Mesendoderm (in vitro differentiated cells): ENCODE data around the gene CCDC136.

Experiments used
- DNase-seq: peaks from one replicate; pipeline ENCODE4 v3.0.0; 2013
- H2AK5ac ChIP-seq: 2 replicates; pipeline ENCODE4 v1.6.1; 2013; ENCODE audit warnings: low read length, inconsistent platforms
- H2BK120ac ChIP-seq: 2 replicates; pipeline ENCODE4 v1.6.1; 2013; ENCODE audit warnings: low read depth, mild to moderate bottlenecking, low read length, moderate library complexity, mixed read lengths
- H2BK15ac ChIP-seq: replicated peaks from 2 replicates; pipeline ENCODE4 v1.6.1; 2013; ENCODE audit warnings: low read depth, mild to moderate bottlenecking, moderate library complexity
- H2BK5ac ChIP-seq: 2 replicates; pipeline ENCODE4 v1.6.1; 2013; ENCODE audit warnings: low read length, inconsistent platforms
- H3K18ac ChIP-seq: 2 replicates; pipeline ENCODE4 v1.6.1; 2013; ENCODE audit warnings: mild to moderate bottlenecking, low read length, mixed read lengths
- H3K23ac ChIP-seq: one replicate; pipeline ENCODE4 v1.6.1; 2013; ENCODE audit warnings: low read length
- H3K27ac ChIP-seq: 2 replicates; pipeline ENCODE4 v1.5.1; 2013; ENCODE audit warnings: low read depth, mild to moderate bottlenecking, inconsistent platforms, low read length, moderate library complexity
- H3K27me3 ChIP-seq: 2 replicates; pipeline ENCODE4 v1.6.1; 2013; ENCODE audit warnings: low read length, control low read depth, mild to moderate bottlenecking, inconsistent platforms; ENCODE audit not compliant: insufficient read depth, poor library complexity
- H3K36me3 ChIP-seq: 2 replicates; pipeline ENCODE4 v1.6.1; 2013; ENCODE audit warnings: low read length, inconsistent platforms; ENCODE audit not compliant: control insufficient read depth, insufficient read depth
- H3K4ac ChIP-seq: one replicate; pipeline ENCODE4 v1.6.1; 2013; ENCODE audit warnings: low read depth, mild to moderate bottlenecking, low read length, moderate library complexity
- H3K4me1 ChIP-seq: 2 replicates; pipeline ENCODE4 v1.6.1; 2013; ENCODE audit warnings: low read depth, low read length, inconsistent platforms; ENCODE audit not compliant: control insufficient read depth
- H3K4me2 ChIP-seq: 2 replicates; pipeline ENCODE4 v1.6.1; 2013; ENCODE audit warnings: low read length
- H3K4me3 ChIP-seq: 2 replicates; pipeline ENCODE4 v1.5.1; 2013; ENCODE audit warnings: mild to moderate bottlenecking, low read length
- H3K56ac ChIP-seq: one replicate; pipeline ENCODE4 v1.6.1; 2013; ENCODE audit warnings: low read length
- H3K79me1 ChIP-seq: 2 replicates; pipeline ENCODE4 v1.6.1; 2013; ENCODE audit warnings: low read length, inconsistent platforms
- H3K79me2 ChIP-seq: 2 replicates; pipeline ENCODE4 v1.6.1; 2013; ENCODE audit warnings: mild to moderate bottlenecking, low read length; ENCODE audit not compliant: control insufficient read depth, insufficient read depth
- H3K9ac ChIP-seq: 2 replicates; pipeline ENCODE4 v1.6.1; 2013; ENCODE audit warnings: low read length, inconsistent platforms
- H4K5ac ChIP-seq: one replicate; pipeline ENCODE4 v1.6.1; 2013; ENCODE audit warnings: low read length
- H4K8ac ChIP-seq: one replicate; pipeline ENCODE4 v1.6.1; 2013; ENCODE audit warnings: low read depth, mild to moderate bottlenecking, control low read depth, low read length, moderate library complexity
- WGBS: extraction: QIAGEN DNeasy Blood & Tissue Kit; methylation state at CpG from one replicate; pipeline ENCODE4 v1.1.7; 2013; ENCODE audit warnings: low lambda C conversion rate, missing lambda C conversion rate; ENCODE audit not compliant: insufficient coverage; ENCODE audit errors: extremely low coverage; 5-methylcytosine and 5-hydroxymethylcytosine counted together

Gene CCDC136

GRCh38 chr7:128818694-128819093, 26.9 kb downstream of the CCDC136 start:
- H4K8ac ChIP-seq = no peak overlapping the region
- no peaks in the 10 kb centered on the region for H3K79me1 ChIP-seq
- no peak overlapping the region for H3K9ac ChIP-seq
- H2BK15ac ChIP-seq = no peak overlapping the region
- no peak overlapping the region for H3K4ac ChIP-seq
- H3K4me1 ChIP-seq = no peaks in the 10 kb centered on the region
- DNase-seq = peak; percentile 72
- H3K18ac ChIP-seq = no peak overlapping the region
- H3K4me2 ChIP-seq = no peak overlapping the region
- H2BK120ac ChIP-seq = no peak overlapping the region
- H2AK5ac ChIP-seq = no peak overlapping the region
- H2BK5ac ChIP-seq = no peak overlapping the region
- H3K4me3 ChIP-seq = no peak overlapping the region
- WGBS = no CpG with 5 or more reads among the region's 3 CpGs
- no peaks in the 10 kb centered on the region for H3K36me3 ChIP-seq
- no peak overlapping the region for H4K5ac ChIP-seq
- H3K23ac ChIP-seq = no peak overlapping the region
- no peaks in the 10 kb centered on the region for H3K79me2 ChIP-seq
- no peak overlapping the region for H3K56ac ChIP-seq
- H3K27ac ChIP-seq = no peak overlapping the region
- H3K27me3 ChIP-seq = no peaks in the 10 kb centered on the region

GRCh38 chr7:128821724-128822123, 30.0 kb downstream of the CCDC136 start:
- H4K5ac ChIP-seq = no peak overlapping the region
- no peak overlapping the region for H2BK120ac ChIP-seq
- no peaks in the 10 kb centered on the region for H3K4me1 ChIP-seq
- no peaks in the 10 kb centered on the region for H3K27me3 ChIP-seq
- H3K56ac ChIP-seq = no peak overlapping the region
- H2AK5ac ChIP-seq = no peak overlapping the region
- no peak overlapping the region for H3K9ac ChIP-seq
- no peak overlapping the region for H3K4ac ChIP-seq
- no peak overlapping the region for H2BK5ac ChIP-seq
- H3K36me3 ChIP-seq = no peaks in the 10 kb centered on the region
- H3K79me1 ChIP-seq = no peaks in the 10 kb centered on the region
- no CpG with 5 or more reads among the region's 4 CpGs for WGBS
- H3K4me3 ChIP-seq = no peak overlapping the region
- H3K4me2 ChIP-seq = no peak overlapping the region
- no peaks in the 10 kb centered on the region for H3K79me2 ChIP-seq
- DNase-seq = no peak
- H3K18ac ChIP-seq = no peak overlapping the region
- no peak overlapping the region for H3K23ac ChIP-seq
- no peak overlapping the region for H2BK15ac ChIP-seq
- no peak overlapping the region for H3K27ac ChIP-seq
- H4K8ac ChIP-seq = no peak overlapping the region

DNA sequence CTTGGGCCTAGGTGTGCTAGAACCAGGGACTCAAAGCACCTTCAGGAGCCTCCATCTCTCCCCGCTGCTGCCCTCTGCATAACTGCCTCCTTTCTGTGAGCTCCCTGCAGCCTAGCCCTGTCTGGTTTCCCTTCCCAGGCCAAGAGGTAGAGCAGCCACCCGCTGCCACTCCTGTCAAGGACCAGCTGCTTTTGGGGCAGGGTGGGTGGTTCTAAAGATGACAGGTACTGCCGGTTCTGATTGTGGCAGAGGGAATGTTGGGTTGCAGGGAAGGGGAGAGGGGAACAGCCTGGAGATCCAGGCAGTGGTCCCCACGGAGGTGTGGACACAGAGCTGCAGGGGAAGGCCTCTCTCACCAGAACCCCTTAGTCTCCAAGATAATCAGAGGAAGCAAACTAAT, 34.7 kb downstream of the CCDC136 start:
- no CpG with 5 or more reads among the region's 4 CpGs for WGBS
- H3K79me2 ChIP-seq = peaks cover 11% of the 10 kb centered on the region
- no peak overlapping the region for H3K18ac ChIP-seq

DNA sequence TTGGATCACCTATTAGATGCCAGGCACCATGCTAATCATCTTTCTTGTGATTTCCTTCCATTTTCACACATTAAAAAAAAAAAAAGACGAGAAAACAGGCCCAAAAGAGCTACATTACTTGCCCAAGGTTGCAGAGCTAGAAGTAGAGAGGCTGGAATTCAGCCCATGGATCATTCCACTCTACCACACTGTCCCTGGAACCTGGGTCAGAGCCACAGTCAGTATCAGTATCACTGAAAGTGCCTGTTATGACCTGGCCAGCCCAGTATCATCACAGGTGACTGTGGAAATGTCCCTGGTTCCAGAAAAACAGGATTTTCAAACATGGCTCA, 35.1 kb downstream of the CCDC136 start:
- H3K27me3 ChIP-seq = no peaks in the 10 kb centered on the region
- H4K8ac ChIP-seq = no peak overlapping the region
- peaks cover 16% of the 10 kb centered on the region for H3K4me1 ChIP-seq
- H3K79me1 ChIP-seq = peaks cover 3% of the 10 kb centered on the region
- H3K4ac ChIP-seq = no peak overlapping the region
- H3K27ac ChIP-seq = no peak overlapping the region
- H2BK5ac ChIP-seq = no peak overlapping the region
- H3K9ac ChIP-seq = no peak overlapping the region
- no peaks in the 10 kb centered on the region for H3K36me3 ChIP-seq
- no peak overlapping the region for H3K18ac ChIP-seq
- no peak overlapping the region for H3K23ac ChIP-seq
- no peak overlapping the region for H3K4me3 ChIP-seq
- no peak overlapping the region for H3K4me2 ChIP-seq
- no CpG with 5 or more reads among the region's 1 CpG for WGBS
- peaks cover 12% of the 10 kb centered on the region for H3K79me2 ChIP-seq
- DNase-seq = no peak
- H4K5ac ChIP-seq = no peak overlapping the region
- no peak overlapping the region for H2BK15ac ChIP-seq
- H2AK5ac ChIP-seq = no peak overlapping the region
- no peak overlapping the region for H3K56ac ChIP-seq
- H2BK120ac ChIP-seq = no peak overlapping the region

More for the DNA sequence above, 34.7 kb downstream of the CCDC136 start:
- Histone ChIP-seq H3K23ac (no peak overlapping the region), H2BK5ac (no peak overlapping the region), H3K4me1 (peaks cover 16% of the 10 kb centered on the region), H3K4me2 (no peak overlapping the region), H3K27ac (no peak overlapping the region), H3K27me3 (no peaks in the 10 kb centered on the region), H3K4me3 (no peak overlapping the region), H3K9ac (no peak overlapping the region), H2BK15ac (no peak overlapping the region), H3K4ac (no peak overlapping the region), H4K8ac (no peak overlapping the region), H2BK120ac (no peak overlapping the region), H2AK5ac (no peak overlapping the region), H3K56ac (no peak overlapping the region), H4K5ac (no peak overlapping the region), H3K36me3 (no peaks in the 10 kb centered on the region), H3K79me1 (peaks cover 3% of the 10 kb centered on the region)
- DNase-seq = no peak

- Histone ChIP-seq H2BK15ac (no peak overlapping the region), H3K4ac (no peak overlapping the region), H3K18ac (peak overlapping the region; percentile 7), H3K4me2 (no peak overlapping the region), H3K9ac (no peak overlapping the region), H3K36me3 (no peaks in the 10 kb centered on the region), H4K5ac (no peak overlapping the region), H2BK120ac (no peak overlapping the region), H3K79me1 (peaks cover 3% of the 10 kb centered on the region), H3K56ac (peak overlapping the region; percentile 69), H2AK5ac (no peak overlapping the region), H3K27me3 (no peaks in the 10 kb centered on the region), H3K79me2 (peaks cover 12% of the 10 kb centered on the region), H3K23ac (no peak overlapping the region), H3K4me3 (no peak overlapping the region), H3K4me1 (peaks cover 16% of the 10 kb centered on the region), H3K27ac (peak overlapping the region; percentile 68), H2BK5ac (no peak overlapping the region), H4K8ac (no peak overlapping the region)
- WGBS = no CpG with 5 or more reads among the region's 17 CpGs
- DNase-seq = peak; percentile 91
These were observed 35.6 kb downstream of the CCDC136 start for GRCh38 chr7:128827248-128827958.
